ENCODE results near the gene IRX4. TPM values are rescaled to one million over a fixed set of nuclear protein-coding genes. Genes with fewer than 3 reads are reported as not detected.

IRX4 gene
- total and polyA plus RNA-seq, 2 experiments from 2014 or later = 0.82 to 1.7 TPM

DNA sequence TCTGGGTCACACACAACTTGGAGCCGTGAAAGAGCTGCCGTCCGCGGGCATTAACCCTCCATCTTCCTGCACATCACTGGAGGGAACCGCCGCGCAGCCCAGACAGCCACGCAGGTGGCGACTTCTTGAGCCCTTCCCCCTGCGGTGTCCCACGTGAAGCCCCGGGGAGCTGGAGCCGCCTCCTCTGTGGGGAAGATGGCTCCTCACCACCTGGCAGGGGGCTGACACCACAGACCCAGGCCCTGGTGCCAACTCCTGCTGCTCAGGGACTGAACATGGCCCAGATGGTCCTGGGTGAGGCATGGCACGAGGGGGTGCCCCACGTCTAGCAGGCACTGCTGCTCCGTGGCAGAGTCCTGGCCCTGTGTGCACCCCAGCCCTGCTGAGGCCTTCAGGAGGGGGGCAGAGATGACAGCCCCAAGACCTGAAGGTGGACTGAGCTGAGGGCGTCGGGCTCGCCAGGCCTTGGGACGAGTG is 42.6 kb downstream of the IRX4 start (continued):
- TF ChIP-seq, protein P1, sequence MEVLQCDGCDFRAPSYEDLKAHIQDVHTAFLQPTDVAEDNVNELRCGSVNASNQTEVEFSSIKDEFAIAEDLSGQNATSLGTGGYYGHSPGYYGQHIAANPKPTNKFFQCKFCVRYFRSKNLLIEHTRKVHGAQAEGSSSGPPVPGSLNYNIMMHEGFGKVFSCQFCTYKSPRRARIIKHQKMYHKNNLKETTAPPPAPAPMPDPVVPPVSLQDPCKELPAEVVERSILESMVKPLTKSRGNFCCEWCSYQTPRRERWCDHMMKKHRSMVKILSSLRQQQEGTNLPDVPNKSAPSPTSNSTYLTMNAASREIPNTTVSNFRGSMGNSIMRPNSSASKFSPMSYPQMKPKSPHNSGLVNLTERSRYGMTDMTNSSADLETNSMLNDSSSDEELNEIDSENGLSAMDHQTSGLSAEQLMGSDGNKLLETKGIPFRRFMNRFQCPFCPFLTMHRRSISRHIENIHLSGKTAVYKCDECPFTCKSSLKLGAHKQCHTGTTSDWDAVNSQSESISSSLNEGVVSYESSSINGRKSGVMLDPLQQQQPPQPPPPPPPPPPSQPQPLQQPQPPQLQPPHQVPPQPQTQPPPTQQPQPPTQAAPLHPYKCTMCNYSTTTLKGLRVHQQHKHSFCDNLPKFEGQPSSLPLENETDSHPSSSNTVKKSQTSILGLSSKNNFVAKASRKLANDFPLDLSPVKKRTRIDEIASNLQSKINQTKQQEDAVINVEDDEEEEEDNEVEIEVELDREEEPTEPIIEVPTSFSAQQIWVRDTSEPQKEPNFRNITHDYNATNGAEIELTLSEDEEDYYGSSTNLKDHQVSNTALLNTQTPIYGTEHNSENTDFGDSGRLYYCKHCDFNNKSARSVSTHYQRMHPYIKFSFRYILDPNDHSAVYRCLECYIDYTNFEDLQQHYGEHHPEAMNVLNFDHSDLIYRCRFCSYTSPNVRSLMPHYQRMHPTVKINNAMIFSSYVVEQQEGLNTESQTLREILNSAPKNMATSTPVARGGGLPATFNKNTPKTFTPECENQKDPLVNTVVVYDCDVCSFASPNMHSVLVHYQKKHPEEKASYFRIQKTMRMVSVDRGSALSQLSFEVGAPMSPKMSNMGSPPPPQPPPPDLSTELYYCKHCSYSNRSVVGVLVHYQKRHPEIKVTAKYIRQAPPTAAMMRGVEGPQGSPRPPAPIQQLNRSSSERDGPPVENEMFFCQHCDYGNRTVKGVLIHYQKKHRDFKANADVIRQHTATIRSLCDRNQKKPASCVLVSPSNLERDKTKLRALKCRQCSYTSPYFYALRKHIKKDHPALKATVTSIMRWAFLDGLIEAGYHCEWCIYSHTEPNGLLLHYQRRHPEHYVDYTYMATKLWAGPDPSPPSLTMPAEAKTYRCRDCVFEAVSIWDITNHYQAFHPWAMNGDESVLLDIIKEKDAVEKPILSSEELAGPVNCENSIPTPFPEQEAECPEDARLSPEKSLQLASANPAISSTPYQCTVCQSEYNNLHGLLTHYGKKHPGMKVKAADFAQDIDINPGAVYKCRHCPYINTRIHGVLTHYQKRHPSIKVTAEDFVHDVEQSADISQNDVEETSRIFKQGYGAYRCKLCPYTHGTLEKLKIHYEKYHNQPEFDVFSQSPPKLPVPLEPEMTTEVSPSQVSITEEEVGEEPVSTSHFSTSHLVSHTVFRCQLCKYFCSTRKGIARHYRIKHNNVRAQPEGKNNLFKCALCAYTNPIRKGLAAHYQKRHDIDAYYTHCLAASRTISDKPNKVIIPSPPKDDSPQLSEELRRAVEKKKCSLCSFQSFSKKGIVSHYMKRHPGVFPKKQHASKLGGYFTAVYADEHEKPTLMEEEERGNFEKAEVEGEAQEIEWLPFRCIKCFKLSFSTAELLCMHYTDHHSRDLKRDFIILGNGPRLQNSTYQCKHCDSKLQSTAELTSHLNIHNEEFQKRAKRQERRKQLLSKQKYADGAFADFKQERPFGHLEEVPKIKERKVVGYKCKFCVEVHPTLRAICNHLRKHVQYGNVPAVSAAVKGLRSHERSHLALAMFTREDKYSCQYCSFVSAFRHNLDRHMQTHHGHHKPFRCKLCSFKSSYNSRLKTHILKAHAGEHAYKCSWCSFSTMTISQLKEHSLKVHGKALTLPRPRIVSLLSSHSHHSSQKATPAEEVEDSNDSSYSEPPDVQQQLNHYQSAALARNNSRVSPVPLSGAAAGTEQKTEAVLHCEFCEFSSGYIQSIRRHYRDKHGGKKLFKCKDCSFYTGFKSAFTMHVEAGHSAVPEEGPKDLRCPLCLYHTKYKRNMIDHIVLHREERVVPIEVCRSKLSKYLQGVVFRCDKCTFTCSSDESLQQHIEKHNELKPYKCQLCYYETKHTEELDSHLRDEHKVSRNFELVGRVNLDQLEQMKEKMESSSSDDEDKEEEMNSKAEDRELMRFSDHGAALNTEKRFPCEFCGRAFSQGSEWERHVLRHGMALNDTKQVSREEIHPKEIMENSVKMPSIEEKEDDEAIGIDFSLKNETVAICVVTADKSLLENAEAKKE (CRISPR knock-in tag; IDR thresholded peaks at IDR 0.05) = no peak
- TF ChIP-seq JUNB (IDR thresholded peaks at IDR 0.05; ENCODE audit: unreplicated experiment) (no peak), EZH2 (IDR thresholded peaks at IDR 0.05; ENCODE audit: low read depth, unreplicated experiment) (no peak), ZNF331 (CRISPR knock-in tag; IDR thresholded peaks at IDR 0.05; ENCODE audit: low read depth) (no peak), CREB1 (CRISPR knock-in tag; IDR thresholded peaks at IDR 0.05; ENCODE audit: low read depth) (no peak), STAT1 (IDR thresholded peaks at IDR 0.05; ENCODE audit: unreplicated experiment) (no peak), NANOG (IDR thresholded peaks at IDR 0.05; ENCODE audit: borderline replicate concordance) (no peak), ZNF114 (CRISPR knock-in tag; IDR thresholded peaks at IDR 0.05) (no peak)
- TF ChIP-seq, protein P2, sequence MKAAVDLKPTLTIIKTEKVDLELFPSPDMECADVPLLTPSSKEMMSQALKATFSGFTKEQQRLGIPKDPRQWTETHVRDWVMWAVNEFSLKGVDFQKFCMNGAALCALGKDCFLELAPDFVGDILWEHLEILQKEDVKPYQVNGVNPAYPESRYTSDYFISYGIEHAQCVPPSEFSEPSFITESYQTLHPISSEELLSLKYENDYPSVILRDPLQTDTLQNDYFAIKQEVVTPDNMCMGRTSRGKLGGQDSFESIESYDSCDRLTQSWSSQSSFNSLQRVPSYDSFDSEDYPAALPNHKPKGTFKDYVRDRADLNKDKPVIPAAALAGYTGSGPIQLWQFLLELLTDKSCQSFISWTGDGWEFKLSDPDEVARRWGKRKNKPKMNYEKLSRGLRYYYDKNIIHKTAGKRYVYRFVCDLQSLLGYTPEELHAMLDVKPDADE (IDR thresholded peaks at IDR 0.05) = no peak
- TF ChIP-seq, protein P3, sequence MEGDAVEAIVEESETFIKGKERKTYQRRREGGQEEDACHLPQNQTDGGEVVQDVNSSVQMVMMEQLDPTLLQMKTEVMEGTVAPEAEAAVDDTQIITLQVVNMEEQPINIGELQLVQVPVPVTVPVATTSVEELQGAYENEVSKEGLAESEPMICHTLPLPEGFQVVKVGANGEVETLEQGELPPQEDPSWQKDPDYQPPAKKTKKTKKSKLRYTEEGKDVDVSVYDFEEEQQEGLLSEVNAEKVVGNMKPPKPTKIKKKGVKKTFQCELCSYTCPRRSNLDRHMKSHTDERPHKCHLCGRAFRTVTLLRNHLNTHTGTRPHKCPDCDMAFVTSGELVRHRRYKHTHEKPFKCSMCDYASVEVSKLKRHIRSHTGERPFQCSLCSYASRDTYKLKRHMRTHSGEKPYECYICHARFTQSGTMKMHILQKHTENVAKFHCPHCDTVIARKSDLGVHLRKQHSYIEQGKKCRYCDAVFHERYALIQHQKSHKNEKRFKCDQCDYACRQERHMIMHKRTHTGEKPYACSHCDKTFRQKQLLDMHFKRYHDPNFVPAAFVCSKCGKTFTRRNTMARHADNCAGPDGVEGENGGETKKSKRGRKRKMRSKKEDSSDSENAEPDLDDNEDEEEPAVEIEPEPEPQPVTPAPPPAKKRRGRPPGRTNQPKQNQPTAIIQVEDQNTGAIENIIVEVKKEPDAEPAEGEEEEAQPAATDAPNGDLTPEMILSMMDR (conservative IDR thresholded peaks at IDR 0.05; ENCODE audit: low read depth in 2 of 2) = no peak

Data from GM23338 (cell line).